Neuron (in vitro differentiated cells): ENCODE measurements around the gene PTEN.
A peak's percentile ranks its signal among the peaks of the same experiment; 100 is the strongest.
"Not testable (repeated sequence)": the region's sequence is repeated elsewhere in the genome, so short reads cannot be mapped to it uniquely, and the experiment has no call there.

ENCODE experiments used
- H2AFZ ChIP-seq: one replicate; pipeline ENCODE4 v1.6.1; 2013; ENCODE audit warnings: low read depth, mild to moderate bottlenecking, inconsistent platforms, low read length, moderate library complexity
- H3K27me3 ChIP-seq: one replicate; pipeline ENCODE4 v1.6.1; 2013; ENCODE audit warnings: low read length; ENCODE audit not compliant: insufficient read depth
- H3K36me3 ChIP-seq: one replicate; pipeline ENCODE4 v1.6.1; 2013; ENCODE audit warnings: low read length; ENCODE audit not compliant: insufficient read depth
- H3K4me1 ChIP-seq: one replicate; pipeline ENCODE4 v1.6.1; 2013; ENCODE audit warnings: low read length; ENCODE audit not compliant: insufficient read depth
- H3K4me3 ChIP-seq: 2 replicates; pipeline ENCODE4 v1.5.1; 2013; ENCODE audit warnings: mild to moderate bottlenecking, low read length, moderate library complexity
- H3K9me3 ChIP-seq: one replicate; pipeline ENCODE4 v1.6.1; 2013; ENCODE audit warnings: low read length

Gene PTEN

DNA sequence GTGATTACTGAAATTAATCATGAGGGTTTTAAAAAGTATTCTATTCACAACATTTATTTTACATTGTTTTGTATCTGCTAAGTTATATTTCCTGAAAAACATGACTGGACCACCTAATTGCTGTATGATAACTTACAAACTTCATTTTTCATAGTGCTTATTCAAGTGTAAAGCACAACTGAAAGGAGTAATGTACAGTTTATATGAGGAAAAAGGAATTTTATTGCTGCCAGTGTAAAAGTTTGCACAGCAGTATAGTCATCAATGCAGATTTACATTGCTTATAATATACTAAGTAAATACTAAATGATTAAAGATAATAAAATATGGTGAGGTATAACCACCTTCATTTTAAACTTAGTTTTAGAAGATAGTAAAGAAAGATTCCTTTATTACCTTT lies 4.0 kb downstream of the PTEN start:
- peak overlapping the region; percentile 56 for H3K4me3 ChIP-seq
- H3K27me3 ChIP-seq: no peaks in the 10 kb centered on the region
- peaks cover 15% of the 10 kb centered on the region for H3K4me1 ChIP-seq

DNA sequence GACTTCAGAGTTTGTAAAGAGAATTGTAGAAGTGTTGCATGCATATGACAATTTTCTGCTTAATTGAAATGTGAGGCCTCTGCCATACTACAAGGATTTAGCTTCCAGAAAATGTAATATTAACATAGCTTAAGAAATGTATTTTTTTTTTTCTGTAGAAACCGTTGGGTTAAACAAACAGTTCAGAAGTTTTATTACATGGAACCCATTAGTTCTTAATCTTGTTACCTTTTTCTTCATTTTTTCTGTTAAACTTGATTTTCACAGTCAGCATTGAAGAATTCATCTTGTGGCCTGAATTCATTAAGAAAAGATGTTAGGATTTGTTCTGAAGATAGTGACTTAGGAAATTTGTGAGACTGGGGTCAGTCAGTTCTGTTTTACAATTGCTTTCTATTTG lies 4.9 kb downstream of the PTEN start:
- peak overlapping the region; percentile 56 for H3K4me3 ChIP-seq
- peaks cover 3% of the 10 kb centered on the region for H3K36me3 ChIP-seq
- H3K9me3 ChIP-seq: no peaks in the 10 kb centered on the region
- H2AFZ ChIP-seq: no peak overlapping the region
- H3K27me3 ChIP-seq: no peaks in the 10 kb centered on the region
- peaks cover 15% of the 10 kb centered on the region for H3K4me1 ChIP-seq

More for the DNA sequence above, 4.0 kb downstream of the PTEN start:
- no peak overlapping the region for H2AFZ ChIP-seq
- H3K36me3 ChIP-seq: peaks cover 3% of the 10 kb centered on the region
- H3K9me3 ChIP-seq: no peaks in the 10 kb centered on the region

DNA sequence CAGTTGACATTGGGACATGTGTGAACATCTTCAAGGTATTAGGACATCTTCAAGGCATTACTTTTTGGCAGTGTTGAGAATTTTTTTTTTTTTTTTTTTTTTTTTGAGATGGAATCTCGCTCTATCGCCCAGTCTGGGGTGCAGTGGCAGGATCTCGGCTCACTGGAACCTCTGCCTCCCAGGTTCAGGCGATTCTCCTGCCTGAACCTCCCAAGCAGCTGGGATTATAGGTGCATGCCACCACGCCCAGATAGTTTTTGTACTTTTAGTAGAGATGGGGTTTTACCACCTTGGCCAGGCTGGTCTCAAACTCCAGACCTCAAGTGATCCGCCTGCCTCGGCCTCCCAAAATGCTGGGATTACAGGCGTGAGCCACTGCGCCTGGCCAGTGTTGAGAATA lies 5.7 kb downstream of the PTEN start:
- H3K36me3 ChIP-seq: not testable (repeated sequence)
- H3K4me3 ChIP-seq: peak overlapping the region; percentile 56

DNA sequence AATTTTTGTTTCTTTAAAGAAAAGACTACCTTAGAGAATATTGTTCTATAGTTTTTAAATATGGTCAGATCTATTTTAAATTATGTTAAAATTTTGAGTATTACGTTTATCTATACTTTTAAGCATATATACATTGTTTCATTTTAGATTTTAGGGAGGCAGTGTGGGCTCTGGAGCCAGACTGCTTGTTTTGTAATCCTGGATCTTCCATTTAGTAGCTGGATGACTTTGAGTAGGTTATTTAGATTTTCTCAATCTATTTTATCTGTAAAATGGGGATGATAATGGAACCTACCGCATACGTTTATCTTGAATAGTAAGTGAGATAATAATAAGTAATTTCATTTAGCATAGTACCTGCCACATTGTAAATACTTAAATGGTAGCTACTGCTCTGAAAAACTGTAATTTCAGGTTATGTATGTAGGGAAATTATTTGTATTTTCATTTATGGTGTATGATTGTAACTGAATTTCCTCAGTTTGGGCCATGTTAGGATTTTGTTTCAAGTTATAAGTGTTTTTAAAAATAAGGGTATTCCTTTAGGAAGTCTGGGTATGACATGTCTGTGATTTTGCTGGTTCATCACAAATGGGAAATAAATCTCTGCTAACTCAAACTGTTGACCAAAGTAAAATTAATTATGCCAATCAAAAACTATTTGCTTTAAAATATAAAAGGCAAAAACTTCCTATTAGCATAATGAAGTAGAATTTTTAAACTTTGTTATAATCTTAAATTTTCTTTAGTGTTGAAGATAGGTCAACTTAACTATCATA lies 6.5 kb downstream of the PTEN start:
- Histone ChIP-seq H3K4me1 (peaks cover 15% of the 10 kb centered on the region), H3K36me3 (peaks cover 3% of the 10 kb centered on the region), H2AFZ (no peak overlapping the region), H3K4me3 (no peak overlapping the region), H3K27me3 (no peaks in the 10 kb centered on the region), H3K9me3 (no peaks in the 10 kb centered on the region)

More for the DNA sequence above, 5.7 kb downstream of the PTEN start:
- not testable (repeated sequence) for H2AFZ ChIP-seq, H3K27me3 ChIP-seq, H3K9me3 ChIP-seq
- peaks cover 15% of the 10 kb centered on the region for H3K4me1 ChIP-seq

DNA sequence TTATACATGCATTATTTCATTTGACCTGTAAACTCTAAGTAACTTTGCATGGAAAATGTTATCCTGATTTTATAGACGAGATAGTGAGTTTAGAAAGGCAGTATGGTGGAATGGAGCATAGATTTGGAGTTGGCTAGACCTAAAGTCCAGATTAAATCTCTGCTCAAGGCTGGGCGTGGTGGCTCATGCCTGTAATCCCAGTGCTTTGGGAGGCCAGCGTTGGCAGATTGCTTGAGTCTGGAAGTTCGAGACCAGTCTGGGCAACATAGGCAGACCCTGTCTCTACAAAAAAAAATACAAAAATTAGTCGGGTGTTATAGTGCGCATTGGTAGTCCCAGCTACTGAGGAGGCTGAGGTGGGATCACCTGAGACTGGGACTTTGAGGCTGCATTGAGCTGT lies 9.4 kb downstream of the PTEN start:
- no peak overlapping the region for H3K4me3 ChIP-seq
- H3K4me1 ChIP-seq: peaks cover 13% of the 10 kb centered on the region
- no peaks in the 10 kb centered on the region for H3K9me3 ChIP-seq
- peaks cover 9% of the 10 kb centered on the region for H3K36me3 ChIP-seq
- H3K27me3 ChIP-seq: no peaks in the 10 kb centered on the region
- no peak overlapping the region for H2AFZ ChIP-seq

DNA sequence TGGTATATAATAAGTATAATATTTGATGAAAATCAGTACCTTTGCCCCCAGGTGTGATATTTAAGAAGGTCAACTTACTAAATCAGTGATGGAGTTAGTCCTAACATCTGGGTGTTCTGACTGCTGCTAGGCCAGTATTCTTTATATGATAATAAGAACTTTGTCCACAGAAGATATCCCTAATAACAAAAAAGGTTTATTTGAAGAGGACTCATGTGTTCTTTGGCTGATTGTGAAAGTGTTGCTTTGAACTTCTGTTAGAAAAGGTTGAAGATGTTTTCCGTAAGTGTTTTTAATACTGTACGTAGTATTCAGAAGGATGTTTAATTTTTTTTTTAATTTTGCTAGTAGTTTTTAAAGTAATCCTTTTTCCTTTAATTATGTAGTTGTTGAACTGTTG lies 10.2 kb downstream of the PTEN start:
- H3K27me3 ChIP-seq: no peaks in the 10 kb centered on the region
- H3K4me1 ChIP-seq: peaks cover 6% of the 10 kb centered on the region
- H2AFZ ChIP-seq: no peak overlapping the region
- no peak overlapping the region for H3K4me3 ChIP-seq
- no peaks in the 10 kb centered on the region for H3K9me3 ChIP-seq
- peaks cover 11% of the 10 kb centered on the region for H3K36me3 ChIP-seq

DNA sequence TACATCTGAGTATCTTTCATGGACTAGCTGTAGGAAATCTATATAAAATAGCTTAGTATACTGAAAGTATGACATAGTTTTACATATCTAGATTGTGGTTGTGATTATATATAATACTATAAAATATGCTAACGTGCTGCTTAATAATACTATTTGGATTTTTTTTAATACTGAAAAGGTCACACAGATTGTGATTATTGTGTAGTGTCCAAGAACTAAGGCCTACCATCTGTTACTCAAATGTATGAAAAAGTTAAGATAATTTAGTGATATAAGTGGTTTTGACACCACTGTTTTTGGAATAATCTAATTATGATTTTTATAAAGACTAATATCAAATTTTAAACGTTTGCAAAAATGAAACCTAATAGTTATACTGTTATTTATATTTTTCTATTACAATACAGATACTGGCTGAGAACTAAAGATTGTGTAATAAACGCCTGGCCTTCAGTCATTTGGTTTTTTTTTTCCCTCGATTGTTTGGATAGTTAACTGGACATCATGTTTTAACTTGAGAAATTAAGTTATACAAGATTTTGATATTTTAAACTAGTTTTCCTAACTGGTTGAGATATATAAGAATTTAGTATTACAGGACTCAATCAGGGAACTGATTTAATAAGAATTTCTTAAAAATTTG lies 12.6 kb downstream of the PTEN start:
- no peaks in the 10 kb centered on the region for H3K4me1 ChIP-seq
- peaks cover 17% of the 10 kb centered on the region for H3K36me3 ChIP-seq
- H3K27me3 ChIP-seq: no peaks in the 10 kb centered on the region
- peaks cover 3% of the 10 kb centered on the region for H3K9me3 ChIP-seq
- no peak overlapping the region for H3K4me3 ChIP-seq
- H2AFZ ChIP-seq: no peak overlapping the region

DNA sequence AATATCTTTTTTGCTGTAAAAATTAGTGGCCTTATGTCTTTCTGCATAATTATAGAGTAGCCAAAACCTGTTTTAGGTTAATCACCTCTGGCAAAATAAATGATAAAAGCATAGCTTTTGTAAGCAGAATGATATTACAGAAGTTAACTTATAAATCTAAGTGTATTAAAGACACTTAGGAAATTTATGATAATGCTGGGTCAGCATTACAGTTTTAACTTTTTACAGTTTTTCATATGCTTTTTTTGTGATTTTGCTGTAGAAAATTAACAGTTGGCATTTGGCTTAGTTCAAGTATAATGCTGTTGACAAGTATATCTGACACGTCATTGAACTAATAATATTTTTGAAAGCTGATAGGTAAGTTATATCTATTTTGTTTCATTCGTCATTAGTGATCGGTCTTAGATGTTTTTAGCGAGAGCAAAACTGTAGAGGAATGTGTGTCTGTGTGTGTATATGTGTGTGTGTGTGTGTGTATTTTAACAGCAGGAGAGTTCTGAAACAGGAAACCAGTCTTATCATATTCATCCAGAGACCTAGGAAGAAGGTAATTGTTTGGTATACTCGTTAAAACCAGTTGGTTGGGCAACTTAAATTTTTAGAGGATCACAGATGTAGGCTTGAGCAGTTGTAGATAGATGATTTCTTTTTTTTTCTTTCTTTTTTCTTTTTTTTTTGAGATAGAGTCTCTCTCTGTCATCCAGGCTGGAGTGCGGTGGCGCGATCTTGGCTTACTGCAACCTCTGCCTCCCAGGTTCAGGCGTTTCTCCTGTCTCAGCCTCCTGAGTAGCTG lies 15.4 kb downstream of the PTEN start:
- Histone ChIP-seq H2AFZ (no peak overlapping the region), H3K4me3 (no peak overlapping the region), H3K9me3 (peaks cover 3% of the 10 kb centered on the region), H3K36me3 (peaks cover 14% of the 10 kb centered on the region), H3K27me3 (no peaks in the 10 kb centered on the region), H3K4me1 (no peaks in the 10 kb centered on the region)

DNA sequence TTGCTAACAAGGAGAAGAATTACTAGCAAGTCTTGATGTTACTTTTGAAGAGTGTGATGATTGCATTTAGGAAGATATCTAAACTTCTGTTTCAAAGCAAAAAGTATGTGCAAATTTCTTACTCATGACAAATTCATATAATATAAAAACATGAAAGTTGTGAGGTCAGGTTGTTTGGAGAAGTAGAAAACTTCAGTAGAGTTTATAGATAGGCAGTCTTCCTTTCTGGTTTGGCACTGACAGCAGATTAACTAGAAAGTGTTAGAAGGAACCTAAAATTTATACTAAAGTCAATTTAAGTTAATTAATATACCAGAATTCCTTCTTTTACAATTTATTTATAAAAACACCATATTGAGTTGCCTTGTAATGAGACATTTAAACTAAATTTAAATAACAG lies 16.9 kb downstream of the PTEN start:
- Histone ChIP-seq H2AFZ (no peak overlapping the region), H3K4me1 (no peaks in the 10 kb centered on the region), H3K36me3 (peaks cover 14% of the 10 kb centered on the region), H3K9me3 (peaks cover 3% of the 10 kb centered on the region), H3K4me3 (no peak overlapping the region), H3K27me3 (no peaks in the 10 kb centered on the region)

DNA sequence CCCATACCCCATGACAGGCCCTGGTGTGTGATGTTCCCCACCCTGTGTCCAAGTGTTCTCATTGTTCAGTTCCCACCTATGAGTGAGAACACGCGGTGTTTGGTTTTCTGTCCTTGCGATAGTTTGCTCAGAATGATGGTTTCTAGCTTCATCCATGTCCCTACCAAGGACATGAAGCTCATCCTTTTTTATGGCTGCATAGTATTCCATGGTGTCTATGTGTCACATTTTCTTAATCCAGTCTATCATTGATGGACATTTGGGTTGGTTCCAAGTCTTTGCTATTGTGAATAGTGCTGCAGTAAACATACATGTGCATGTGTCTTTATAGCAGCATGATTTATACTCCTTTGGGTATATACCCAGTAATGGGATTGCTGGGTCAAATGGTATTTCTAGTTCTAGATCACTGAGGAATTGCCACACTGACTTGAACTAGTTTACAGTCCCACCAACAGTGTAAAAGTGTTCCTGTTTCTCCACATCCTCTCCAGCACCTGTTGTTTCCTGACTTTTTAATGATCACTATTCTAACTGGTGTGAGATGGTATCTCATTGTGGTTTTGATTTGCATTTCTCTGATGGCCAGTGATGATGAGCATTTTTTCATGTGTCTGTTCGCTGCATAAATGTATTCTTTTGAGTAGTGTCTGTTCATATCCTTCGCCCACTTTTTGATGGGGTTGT lies 18.1 kb downstream of the PTEN start:
- not testable (repeated sequence) for H2AFZ ChIP-seq, H3K27me3 ChIP-seq, H3K9me3 ChIP-seq, H3K4me1 ChIP-seq, H3K4me3 ChIP-seq
- peaks cover 23% of the 10 kb centered on the region for H3K36me3 ChIP-seq

DNA sequence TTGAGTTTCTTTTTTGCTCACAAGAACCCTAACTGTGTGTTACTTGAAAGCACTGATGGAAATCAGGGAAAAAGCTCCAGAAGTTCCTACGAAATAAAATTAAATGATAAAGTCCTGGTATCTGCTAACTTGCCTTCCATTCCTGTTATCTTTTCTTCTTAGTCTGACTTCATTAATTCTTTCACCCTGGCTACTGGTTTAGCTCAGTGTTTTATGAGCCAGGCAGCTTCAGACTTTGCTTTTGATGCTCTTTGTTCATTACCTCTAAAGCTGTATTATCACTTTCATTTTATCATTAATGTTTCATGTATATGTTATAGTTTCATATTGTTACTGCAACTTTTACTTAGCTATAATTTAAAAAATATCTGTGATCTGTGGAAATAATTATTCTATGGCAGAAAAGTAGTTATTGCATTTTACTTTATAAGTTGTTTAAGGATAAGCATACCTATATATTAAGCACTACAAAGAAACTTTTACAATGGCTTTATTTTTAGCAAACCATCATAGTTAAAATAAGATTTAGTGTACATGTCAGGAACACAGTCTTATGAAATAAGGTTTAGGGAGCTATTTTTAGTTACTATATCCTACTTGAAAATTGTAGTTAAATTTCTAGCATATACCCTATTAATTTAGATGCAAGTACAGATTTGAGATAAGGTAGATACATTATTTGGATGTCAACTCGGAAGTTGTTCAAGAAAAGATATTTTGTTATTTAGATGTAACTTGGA lies 19.3 kb downstream of the PTEN start:
- H2AFZ ChIP-seq: no peak overlapping the region
- H3K27me3 ChIP-seq: no peaks in the 10 kb centered on the region
- no peaks in the 10 kb centered on the region for H3K4me1 ChIP-seq
- no peak overlapping the region for H3K4me3 ChIP-seq
- peaks cover 24% of the 10 kb centered on the region for H3K36me3 ChIP-seq
- H3K9me3 ChIP-seq: peaks cover 14% of the 10 kb centered on the region

DNA sequence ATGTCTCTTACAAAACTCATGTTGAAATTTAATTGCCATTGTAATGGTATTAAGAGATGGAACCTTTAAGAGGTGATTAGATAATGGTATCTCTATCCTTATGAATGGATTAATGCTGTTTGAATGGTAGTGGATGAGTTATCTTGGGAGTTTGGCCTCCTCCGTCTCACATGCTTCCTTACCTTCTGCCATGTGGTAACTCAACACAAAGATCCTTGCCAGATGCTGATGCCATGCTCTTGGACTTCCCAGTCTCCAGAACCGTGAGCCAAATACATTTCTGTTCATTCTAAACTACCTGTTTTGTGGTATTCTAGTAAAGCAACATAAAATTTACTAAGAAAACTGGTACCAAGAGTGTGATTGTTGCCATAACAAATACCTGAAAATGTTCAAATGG lies 23.2 kb downstream of the PTEN start:
- peaks cover 29% of the 10 kb centered on the region for H3K36me3 ChIP-seq

More for the DNA sequence above, 23.2 kb downstream of the PTEN start:
- Histone ChIP-seq H2AFZ (no peak overlapping the region), H3K4me3 (no peak overlapping the region), H3K27me3 (no peaks in the 10 kb centered on the region), H3K9me3 (peaks cover 12% of the 10 kb centered on the region), H3K4me1 (no peaks in the 10 kb centered on the region)
